HG03378 (cell line): ENCODE measurements around the gene LYPD6B.
A peak's percentile ranks its signal among the peaks of the same experiment; 100 is the strongest.

Experiments
- ATAC-seq: cut with Tn5 transposase; IDR thresholded peaks from one replicate; pipeline ENCODE4 v1.9.1; 2021; ENCODE audit warnings: mild to moderate bottlenecking, moderate library complexity; ENCODE audit not compliant: unreplicated experiment

Gene LYPD6B

GRCh38 chr2:149104221-149104620 is 65.7 kb downstream of the LYPD6B start:
- ATAC-seq, result no peak

DNA sequence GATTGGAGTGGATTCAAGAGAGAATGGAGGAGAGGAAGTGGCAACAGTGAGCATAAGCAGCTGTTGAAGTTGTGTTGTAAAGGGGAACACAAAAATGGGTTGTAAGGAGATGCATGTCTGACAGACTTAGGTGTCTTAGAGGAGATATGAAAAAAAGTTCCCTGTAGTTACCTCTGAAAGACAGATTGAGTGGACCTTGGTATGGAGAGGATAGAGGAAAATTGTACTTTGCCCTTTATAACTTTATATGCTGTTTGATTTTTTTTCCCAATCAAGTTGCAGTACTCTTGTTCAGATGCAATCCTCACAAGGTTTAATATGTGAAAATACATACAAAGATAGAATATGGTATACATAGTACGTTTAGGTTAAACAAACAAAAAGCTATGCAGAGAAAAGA is 73.6 kb downstream of the LYPD6B start:
- ATAC-seq, result no peak

DNA sequence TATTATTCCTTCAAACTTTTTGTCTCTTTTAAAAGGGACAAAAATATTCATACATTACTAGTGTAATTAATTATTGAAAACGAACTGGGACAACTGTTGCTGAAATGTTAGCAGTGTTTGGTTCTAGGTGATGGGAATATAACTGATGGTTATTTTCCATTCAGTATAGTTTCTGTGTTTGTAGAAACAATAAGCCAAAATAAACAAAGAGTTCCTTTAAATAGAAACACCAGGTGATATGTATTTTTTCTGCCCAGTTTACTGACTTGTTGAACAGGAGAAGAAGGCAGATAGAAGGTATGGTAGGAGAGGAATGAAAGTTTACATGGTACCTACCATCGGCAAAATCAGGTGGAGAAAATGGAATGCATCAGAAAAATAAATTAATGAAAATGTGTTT is 74.2 kb downstream of the LYPD6B start:
- no peak for ATAC-seq

DNA sequence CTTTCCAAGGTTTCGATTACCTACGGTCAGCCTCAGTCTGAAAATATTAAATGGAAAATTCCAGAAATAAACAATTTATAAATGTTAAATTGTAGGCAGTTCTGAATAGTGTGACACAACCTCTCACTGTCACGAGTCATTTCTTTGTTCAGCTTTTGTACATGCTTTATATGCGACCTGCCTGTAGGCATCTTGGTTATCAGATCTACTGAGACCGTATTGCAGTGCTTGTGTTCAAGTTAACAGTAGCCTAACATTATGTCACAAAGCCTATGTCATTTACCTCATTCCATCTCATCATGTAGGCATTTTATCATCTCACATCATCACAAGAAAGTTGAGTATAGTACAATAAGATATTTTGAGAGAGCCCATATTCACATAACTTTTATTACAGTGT is 77.3 kb downstream of the LYPD6B start:
- no peak for ATAC-seq

GRCh38 chr2:149119368-149119767 is 80.9 kb downstream of the LYPD6B start:
- no peak for ATAC-seq

DNA sequence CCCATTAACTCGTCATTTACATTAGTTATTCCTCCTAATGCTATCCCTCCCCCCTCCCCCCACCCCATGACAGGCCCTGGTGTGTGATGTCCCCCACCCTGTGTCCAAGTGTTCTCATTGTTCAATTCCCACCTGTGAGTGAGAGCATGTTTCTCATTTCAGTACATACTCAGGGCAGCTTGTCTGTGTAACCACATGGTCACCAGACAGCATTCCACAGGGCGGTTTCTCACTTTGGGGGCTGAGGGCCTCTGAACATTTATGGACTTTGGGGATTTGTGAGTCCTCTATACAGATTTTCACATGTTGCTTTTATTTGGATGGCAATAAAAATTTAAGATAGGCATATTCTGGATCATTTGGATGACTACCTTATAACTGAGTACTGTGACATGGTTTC is 84.0 kb downstream of the LYPD6B start:
- ATAC-seq, result no peak

GRCh38 chr2:149125031-149125725 is 86.7 kb downstream of the LYPD6B start:
- ATAC-seq, result no peak

DNA sequence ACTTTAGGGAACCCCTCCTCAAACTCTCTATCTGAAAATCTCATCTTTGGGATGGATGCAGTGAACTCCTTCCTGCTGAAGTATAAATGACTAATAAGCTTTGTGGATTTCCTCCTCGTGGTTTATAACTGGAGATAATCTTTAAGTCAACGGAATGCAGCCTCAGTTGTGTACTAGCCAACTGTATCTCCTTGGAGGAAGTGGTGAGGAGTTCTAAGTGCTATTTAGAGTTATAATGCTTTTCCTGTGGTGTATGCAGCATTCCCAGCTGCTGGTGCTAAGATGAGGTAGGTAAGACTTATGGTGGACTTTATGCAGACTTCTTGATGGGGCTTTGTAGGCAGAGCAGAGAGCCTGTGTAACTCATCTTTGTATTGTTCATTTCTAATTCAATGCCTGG is 90.9 kb downstream of the LYPD6B start:
- ATAC-seq, result peak; percentile 56

GRCh38 chr2:149132339-149132738 is 93.8 kb downstream of the LYPD6B start:
- no peak for ATAC-seq

GRCh38 chr2:149132901-149133300 is 94.4 kb downstream of the LYPD6B start:
- ATAC-seq, result no peak

DNA sequence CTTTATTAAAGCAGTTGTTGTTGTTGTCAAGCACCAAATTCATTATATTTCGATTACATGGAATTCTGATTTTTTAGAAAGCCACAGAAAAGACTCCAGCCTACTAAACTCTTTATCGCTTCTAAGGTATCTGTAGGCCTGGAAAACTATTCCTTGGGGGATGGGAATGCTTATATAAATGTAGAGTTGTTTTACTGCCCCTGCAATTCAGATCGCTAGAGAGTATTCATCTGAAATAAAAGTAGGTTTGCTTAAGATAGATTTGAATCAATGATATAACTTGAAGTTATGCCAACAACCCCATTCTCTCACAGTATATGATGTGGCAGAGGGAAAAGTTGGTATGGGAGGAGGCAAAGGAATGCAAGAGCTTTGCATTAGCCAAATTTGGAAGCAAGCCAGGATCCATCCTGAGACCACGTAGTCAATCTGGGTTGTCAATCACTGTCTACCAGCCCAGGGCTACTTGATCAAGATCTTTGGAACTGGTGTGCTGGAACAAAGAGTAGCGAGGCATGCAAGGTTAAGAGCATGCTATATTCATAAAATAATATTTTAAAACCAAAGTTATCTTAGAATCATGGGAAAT is 95.9 kb downstream of the LYPD6B start:
- no peak for ATAC-seq

DNA sequence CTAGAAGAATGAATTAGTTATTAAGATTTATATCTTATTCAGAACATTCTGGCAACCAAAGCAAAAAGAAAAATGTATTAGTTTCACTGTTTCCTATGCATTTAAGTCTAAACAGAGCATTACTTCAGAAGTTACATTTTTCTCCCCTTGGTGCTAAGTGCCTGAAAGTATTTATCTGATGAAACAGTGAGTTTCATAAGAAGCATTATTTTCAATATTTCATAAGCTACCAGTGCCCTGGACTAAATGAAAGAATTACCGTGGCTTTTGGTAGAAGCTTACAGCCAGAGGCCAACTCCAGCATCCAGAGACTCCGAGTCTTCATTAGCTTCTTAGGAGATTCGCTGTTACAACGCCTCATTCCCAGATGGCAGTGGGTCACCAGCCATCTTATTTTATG is 97.6 kb downstream of the LYPD6B start:
- ATAC-seq, result no peak

- ATAC-seq, result no peak
Observed at GRCh38 chr2:149141046-149141445, 102.5 kb downstream of the LYPD6B start.

GRCh38 chr2:149143734-149144133 is 105.2 kb downstream of the LYPD6B start:
- no peak for ATAC-seq

- peak; percentile 59 for ATAC-seq
Observed at GRCh38 chr2:149145314-149146295, 107.1 kb downstream of the LYPD6B start.

DNA sequence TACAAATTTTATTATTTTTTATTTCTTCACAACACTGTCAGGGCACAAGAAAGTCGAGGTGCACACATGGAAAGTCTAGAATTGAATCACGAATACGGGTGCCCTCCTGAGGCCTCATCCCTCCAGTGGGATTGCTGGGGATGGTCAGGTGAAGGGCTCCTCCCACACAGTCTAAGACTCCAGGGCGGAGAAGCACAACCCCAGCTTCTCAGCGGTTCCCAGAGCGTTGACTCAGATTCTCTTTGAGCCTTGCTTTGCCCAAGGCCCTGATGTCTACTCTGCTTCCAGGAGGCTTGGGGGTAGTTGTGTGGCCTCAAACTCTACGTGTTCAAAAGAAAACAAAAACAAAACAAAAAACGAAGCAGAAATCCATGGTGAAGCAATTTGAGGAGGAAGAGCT is 108.4 kb downstream of the LYPD6B start:
- no peak for ATAC-seq

DNA sequence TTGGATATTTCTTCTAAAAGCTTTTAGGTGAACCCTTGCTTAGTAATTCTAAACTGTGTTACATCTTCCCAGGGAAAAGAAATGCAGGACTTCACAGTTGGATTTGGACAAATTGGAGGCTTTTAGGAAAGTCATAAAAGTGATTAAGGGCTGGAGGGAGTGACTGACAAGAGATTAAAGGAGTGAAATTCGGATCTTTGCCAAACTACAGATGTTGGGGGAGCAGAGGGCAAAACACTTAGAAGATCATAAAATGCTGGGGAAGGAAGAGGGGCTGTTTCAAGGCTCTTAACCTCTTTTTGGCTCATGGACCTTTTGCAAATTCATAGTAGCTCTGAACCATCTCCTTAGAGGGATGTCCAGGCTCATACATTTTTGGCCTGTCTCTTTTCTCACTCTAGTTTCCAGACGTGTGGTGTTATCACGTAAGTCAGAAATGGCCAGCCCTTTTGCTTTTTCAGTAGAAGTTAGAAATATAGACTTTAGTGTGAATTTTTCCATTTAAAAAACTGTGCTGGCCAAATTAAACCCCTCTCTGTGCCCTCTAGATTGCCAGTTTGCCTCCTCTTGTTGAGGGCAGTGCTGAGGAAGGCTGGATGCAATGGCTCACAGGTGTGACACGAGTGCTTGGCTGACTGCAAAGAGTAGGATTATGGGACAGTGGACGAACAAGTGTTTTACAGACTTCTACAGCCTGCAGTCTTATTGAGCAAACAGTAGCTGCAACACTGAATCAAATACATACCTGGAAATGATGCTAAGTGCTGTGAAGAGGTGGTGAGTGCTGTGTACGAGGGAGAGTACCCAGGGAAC is 109.9 kb downstream of the LYPD6B start:
- no peak for ATAC-seq

- no peak for ATAC-seq
Observed at GRCh38 chr2:149149007-149149297, 110.5 kb downstream of the LYPD6B start.

GRCh38 chr2:149152469-149152953 is 114.0 kb downstream of the LYPD6B start:
- ATAC-seq, result no peak

GRCh38 chr2:149155196-149155969 is 116.9 kb downstream of the LYPD6B start:
- no peak for ATAC-seq
